H1 (cell line): ENCODE data around the gene PRDX5. TPM values are rescaled to one million over a fixed set of nuclear protein-coding genes. Genes with fewer than 3 reads are reported as not detected.

Source experiments
- CTCF ChIA-PET: fragments of 300-600 bp; sonication (Branson Sonifier 250); formaldehyde crosslinking; loops from one replicate; lab custom pipeline; 2021; ENCODE audit not compliant: partially characterized antibody; lab: Charles Lee
- POLR2A ChIA-PET: fragments of 300-600 bp; sonication (Branson Sonifier 250); formaldehyde crosslinking; loops from one replicate; lab custom pipeline; 2021; ENCODE audit warnings: inconsistent platforms; ENCODE audit not compliant: partially characterized antibody; lab: Charles Lee
- DNase-seq, 2 experiments: peaks; one replicate each; pipeline versions ENCODE4 v3.0.0 to v3.0.0-alpha.2; 2010 to 2022; ENCODE audit warnings: low spot score in 2 of 2, low read depth in 1 of 2, mixed read lengths in 1 of 2
- FAIRE-seq: peaks from 2 replicates; lab custom pipeline; 2011; peaks lifted over from hg19 to GRCh38; lab: Jason Lieb, UNC
- H2AFZ ChIP-seq: 2 replicates; pipeline ENCODE4 v1.8.1; 2012; ENCODE audit warnings: low read length, inconsistent platforms
- H2AK5ac ChIP-seq: 2 replicates; pipeline ENCODE4 v1.6.1; 2013; ENCODE audit warnings: low read depth, low read length
- H2BK120ac ChIP-seq: replicated peaks from 2 replicates; pipeline ENCODE3; 2013; ENCODE audit warnings: low read depth, low read length, inconsistent platforms
- H2BK12ac ChIP-seq: 2 replicates; pipeline ENCODE4 v1.6.1; 2013; ENCODE audit warnings: low read depth, low read length
- H2BK15ac ChIP-seq: 2 replicates; pipeline ENCODE4 v1.6.1; 2013; ENCODE audit warnings: low read length
- H2BK20ac ChIP-seq: 2 replicates; pipeline ENCODE4 v1.6.1; 2013; ENCODE audit warnings: low read length
- H2BK5ac ChIP-seq: 2 replicates; pipeline ENCODE4 v1.6.1; 2013; ENCODE audit warnings: low read depth, low read length
- H3K14ac ChIP-seq: 2 replicates; pipeline ENCODE4 v1.6.1; 2013; ENCODE audit warnings: inconsistent platforms; ENCODE audit not compliant: insufficient read length
- H3K18ac ChIP-seq: 2 replicates; pipeline ENCODE4 v1.6.1; 2013; ENCODE audit warnings: low read length; ENCODE audit errors: extremely low read depth
- H3K23ac ChIP-seq: 2 replicates; pipeline ENCODE4 v1.6.1; 2013; ENCODE audit warnings: inconsistent platforms; ENCODE audit not compliant: insufficient read length
- H3K23me2 ChIP-seq: 2 replicates; pipeline ENCODE4 v1.6.1; 2013; ENCODE audit warnings: low read depth, low read length
- H3K27ac ChIP-seq: 2 replicates; pipeline ENCODE4 v1.6.1; 2011; ENCODE audit warnings: low read depth, low read length, inconsistent platforms
- H3K27me3 ChIP-seq, 4 experiments: replicated peaks in 1 of 4; 1 replicate in 1 of 4; 2 replicates in 3 of 4; pipeline versions ENCODE4 v1.6.1 to v1.8.1; 2011 to 2013; ENCODE audit warnings: low read length in 3 of 4, mild to moderate bottlenecking in 3 of 4, inconsistent platforms in 2 of 4, mixed read lengths in 2 of 4, moderate library complexity in 1 of 4; ENCODE audit not compliant: control insufficient read depth in 3 of 4, insufficient read depth in 3 of 4; ENCODE audit errors: extremely low read depth in 1 of 4
- H3K36me3 ChIP-seq, 4 experiments: 2 replicates each; pipeline versions ENCODE4 v1.6.1 to v1.8.1; 2011 to 2013; ENCODE audit warnings: mild to moderate bottlenecking in 4 of 4, low read length in 3 of 4, moderate library complexity in 2 of 4, control low read depth in 1 of 4, inconsistent platforms in 1 of 4; ENCODE audit not compliant: insufficient read depth in 4 of 4, control insufficient read depth in 2 of 4
- H3K4ac ChIP-seq: replicated peaks from 2 replicates; pipeline ENCODE3; 2013; ENCODE audit warnings: low read length, low read depth, mixed read lengths, inconsistent platforms; ENCODE audit not compliant: insufficient read length
- H3K4me1 ChIP-seq, 4 experiments: replicated peaks in 1 of 4; 1 replicate in 1 of 4; 2 replicates in 3 of 4; pipeline versions ENCODE4 v1.6.1 to v1.8.1; 2011 to 2013; ENCODE audit warnings: low read length in 3 of 4, inconsistent platforms in 2 of 4, mixed read lengths in 1 of 4; ENCODE audit not compliant: insufficient read depth in 4 of 4, control insufficient read depth in 3 of 4
- H3K4me2 ChIP-seq, 2 experiments: 2 replicates each; pipeline versions ENCODE4 v1.6.1 to v1.8.1; 2011 to 2013; ENCODE audit warnings: low read depth in 2 of 2, low read length in 2 of 2, control low read depth in 1 of 2, inconsistent platforms in 1 of 2, mild to moderate bottlenecking in 1 of 2; ENCODE audit not compliant: insufficient read depth in 1 of 2
- H3K4me3 ChIP-seq, 4 experiments: fragments of 200-600, 300-600 bp in 1 of 4; sonication (generic), shearing (Covaris generic), sonication (Bioruptor Twin) in 1 of 4; 2 replicates each; pipeline versions ENCODE4 v1.5.1 to v1.8.1; 2011 to 2016; ENCODE audit warnings: low read length in 4 of 4, low read depth in 3 of 4, control low read depth in 2 of 4, inconsistent platforms in 2 of 4, mild to moderate bottlenecking in 2 of 4, mixed read lengths in 1 of 4, moderate library complexity in 1 of 4; ENCODE audit not compliant: insufficient read depth in 2 of 4; ENCODE audit errors: extremely low read depth in 1 of 4
- H3K56ac ChIP-seq: replicated peaks from 2 replicates; pipeline ENCODE3; 2013; ENCODE audit warnings: low read depth, mild to moderate bottlenecking, mixed read lengths, low read length, inconsistent platforms; ENCODE audit not compliant: insufficient read length
- H3K79me1 ChIP-seq: 2 replicates; pipeline ENCODE4 v1.6.1; 2013; ENCODE audit warnings: low read depth, low read length, control low read depth
- H3K79me2 ChIP-seq, 2 experiments: 2 replicates each; pipeline versions ENCODE4 v1.6.1 to v1.8.1; 2012 to 2013; ENCODE audit warnings: low read length in 2 of 2, mild to moderate bottlenecking in 2 of 2, inconsistent platforms in 1 of 2; ENCODE audit not compliant: insufficient read depth in 2 of 2, control insufficient read depth in 1 of 2
- H3K9ac ChIP-seq, 4 experiments: replicated peaks in 1 of 4; 1 replicate in 1 of 4; 2 replicates in 3 of 4; pipeline versions ENCODE4 v1.6.1 to v1.8.1; 2011 to 2013; ENCODE audit warnings: low read depth in 3 of 4, low read length in 3 of 4, control low read depth in 2 of 4, mild to moderate bottlenecking in 2 of 4, moderate library complexity in 2 of 4, inconsistent platforms in 1 of 4; ENCODE audit errors: extremely low read depth in 1 of 4
- H3K9me3 ChIP-seq, 2 experiments: 2 replicates each; pipeline versions ENCODE4 v1.6.1 to v1.8.1; 2012 to 2013; ENCODE audit warnings: mild to moderate bottlenecking in 2 of 2, moderate library complexity in 2 of 2, control low read depth in 1 of 2, inconsistent platforms in 1 of 2, low read depth in 1 of 2, low read length in 1 of 2, mixed read lengths in 1 of 2; ENCODE audit not compliant: insufficient read depth in 2 of 2
- H4K20me1 ChIP-seq, 2 experiments: replicated peaks in 1 of 2; 2 replicates each; pipeline versions ENCODE3 to v1.8.1; 2011 to 2013; ENCODE audit warnings: inconsistent platforms in 2 of 2, low read length in 2 of 2, mild to moderate bottlenecking in 1 of 2; ENCODE audit not compliant: insufficient read depth in 2 of 2, control insufficient read depth in 1 of 2
- H4K5ac ChIP-seq: 2 replicates; pipeline ENCODE4 v1.6.1; 2013; ENCODE audit warnings: low read length, low read depth, mixed read lengths, inconsistent platforms; ENCODE audit not compliant: insufficient read length
- H4K8ac ChIP-seq: 2 replicates; pipeline ENCODE4 v1.8.0; 2013; ENCODE audit warnings: mild to moderate bottlenecking, moderate library complexity, low read length, inconsistent platforms; ENCODE audit not compliant: insufficient read depth; ENCODE audit errors: extremely low read depth
- H4K91ac ChIP-seq: replicated peaks from 2 replicates; pipeline ENCODE3; 2013; ENCODE audit warnings: low read length, mixed read lengths, inconsistent platforms; ENCODE audit not compliant: insufficient read length
- FOSL1 ChIP-seq: IDR thresholded peaks from 2 replicates; pipeline ENCODE4 v1.6.1; 2011; ENCODE audit warnings: mild to moderate bottlenecking, low read depth, low read length, moderate library complexity; ENCODE audit not compliant: insufficient read depth
- HDAC6 ChIP-seq: IDR thresholded peaks from one replicate; pipeline ENCODE4 v1.7.1; 2012; ENCODE audit warnings: low read depth, mild to moderate bottlenecking, inconsistent platforms, low read length, moderate library complexity
- POLR2AphosphoS5 ChIP-seq: IDR thresholded peaks from 2 replicates; pipeline ENCODE4 v1.6.1; 2011; ENCODE audit warnings: low read depth, low read length
- WGBS, 2 experiments: shearing (Covaris generic) in 1 of 2; methylation state at CpG; one replicate each; pipeline versions ENCODE4 v1.1.6 to v1.1.7; 2013 to 2015; ENCODE audit warnings: low lambda C conversion rate in 2 of 2, mixed read lengths in 2 of 2, inconsistent platforms in 1 of 2, low coverage in 1 of 2, missing lambda C conversion rate in 1 of 2; ENCODE audit not compliant: insufficient replicate concordance in 2 of 2, insufficient coverage in 1 of 2, insufficient read length in 1 of 2; ENCODE audit errors: extremely low coverage in 1 of 2, missing lambda C conversion rate in 1 of 2; 5-methylcytosine and 5-hydroxymethylcytosine counted together
- polyA plus RNA-seq, 7 experiments: library from polyadenylated mRNA; depleted of rRNA in 3 of 7; stranded (reverse) in 5 of 7; unstranded in 2 of 7; fragments of >200 nt in 5 of 7; fragments of 200-250 nt in 2 of 7; gene quantifications; 1 replicate in 5 of 7; 2 replicates in 1 of 7; 4 replicates in 1 of 7; pipeline versions ENCODE4 v1.2.1 to v1.2.3, GENCODE V29; 2011 to 2013; ENCODE audit warnings: missing spikeins in 2 of 7, mixed read lengths in 2 of 7
- total RNA-seq: library from RNA; stranded (reverse); fragmentation: NEBNext Ultra II Directional; extraction: Animal tissue kit (Norgen Biotek cat#: 25700); gene quantifications from 2 replicates; pipeline ENCODE4 v1.2.1, GENCODE V29; 2021

The PRDX5 gene
- total and polyA plus RNA-seq, 2 of the 8 experiments (the other 6 are each of a cell fraction or from before 2014, with no cell fraction given) = 201 to 582 TPM

DNA sequence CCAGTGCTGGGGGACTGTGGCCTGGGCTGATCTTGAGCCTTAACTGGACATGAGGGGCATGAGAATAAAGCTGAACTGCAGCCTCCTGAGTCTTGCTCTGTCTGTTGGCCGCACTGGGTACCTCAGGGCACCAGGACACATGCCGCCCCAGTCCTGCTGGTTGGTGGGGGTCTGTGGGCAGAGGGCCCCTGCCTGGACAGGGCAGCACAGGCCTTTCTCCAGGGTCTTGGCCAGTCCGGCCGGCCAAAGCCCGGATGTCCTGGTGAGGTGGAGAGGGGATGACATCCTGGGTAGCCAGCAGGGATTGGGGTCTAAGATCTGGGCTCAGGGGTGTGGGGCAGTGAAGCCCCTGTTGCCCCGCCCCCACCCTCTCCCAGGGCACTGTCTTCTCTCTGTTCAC is 39.5 kb downstream of the PRDX5 start:
- no peak for DNase-seq
- no peak overlapping the region for H3K18ac ChIP-seq
- H2BK20ac ChIP-seq = no peak overlapping the region
- peaks cover 7% of the 10 kb centered on the region; the same call in 1 of the 2 replicates for H3K23me2 ChIP-seq
- no peaks in the 10 kb centered on the region for H3K9me3 ChIP-seq
- no peaks in the 10 kb centered on the region for H3K79me2 ChIP-seq
- peaks cover 0 to 39% (median 30%) of the 10 kb centered on the region in 4 experiments; a peak in 6 of 7 replicates for H3K4me1 ChIP-seq
- CTCF ChIA-PET = interaction anchor here (0.8 to 37.6 kb wide), 32 partner anchors 8 to 1939 kb away, joined by 3 to 614 read pairs (median 7); partner anchors contain the start of genes CATSPERZ, CCDC88B, ESRRA and NUDT22
- H3K23ac ChIP-seq = no peak overlapping the region
- TF ChIP-seq HDAC6 (no peak), POLR2AphosphoS5 (no peak), FOSL1 (no peak)
- H4K91ac ChIP-seq = no peak overlapping the region
- no peak overlapping the region for H3K56ac ChIP-seq
- no peak overlapping the region for H3K27ac ChIP-seq
- H3K79me1 ChIP-seq = no peaks in the 10 kb centered on the region
- no peak overlapping the region for H3K4me2 ChIP-seq
- no peak overlapping the region for H4K5ac ChIP-seq
- H2BK12ac ChIP-seq = peak overlapping the region; percentile 88; the same call in 1 of the 2 replicates
- H4K8ac ChIP-seq = no peak overlapping the region; the same call in 1 of the 2 replicates
- no peak overlapping the region for H3K4me3 ChIP-seq
- H2BK15ac ChIP-seq = no peak overlapping the region
- no peak overlapping the region for H3K9ac ChIP-seq
- FAIRE-seq = no peak
- no peak overlapping the region for H3K14ac ChIP-seq
- peaks cover 0 to 9% (median 2%) of the 10 kb centered on the region in 4 experiments; a peak in 2 of 8 replicates for H3K36me3 ChIP-seq
- 0 out of 2 replicates have a peak overlapping the region, but pooled peaks have one; percentile 71 for H2BK5ac ChIP-seq
- H3K27me3 ChIP-seq = no peaks in the 10 kb centered on the region
- H4K20me1 ChIP-seq = peaks cover 0 to 4% of the 10 kb centered on the region in 2 experiments
- no peak overlapping the region for H2AK5ac ChIP-seq
- POLR2A ChIA-PET = interaction anchor here (0.8 to 3.2 kb wide), 6 partner anchors 9 to 87 kb away, joined by 3 to 11 read pairs (median 4); partner anchors contain the start of gene ESRRA
- H2AFZ ChIP-seq = no peak overlapping the region
- H2BK120ac ChIP-seq = no peak overlapping the region
- 86% methylated on average over 5 of the region's 6 CpGs; no CpG with 5 or more reads in 1 of the 2 experiments for WGBS, 2 experiments
- H3K4ac ChIP-seq = no peak overlapping the region
